Stimulated activated naive CD4-positive, alpha-beta T cell treated with Interleukin-2 at 50 U/mL for 16 hours (primary cell): ENCODE results near the gene M1AP.

Experiments
- DNase-seq: peaks from one replicate; lab custom pipeline; 2025; lab: John Stamatoyannopoulos, UW

The M1AP gene, protein sequence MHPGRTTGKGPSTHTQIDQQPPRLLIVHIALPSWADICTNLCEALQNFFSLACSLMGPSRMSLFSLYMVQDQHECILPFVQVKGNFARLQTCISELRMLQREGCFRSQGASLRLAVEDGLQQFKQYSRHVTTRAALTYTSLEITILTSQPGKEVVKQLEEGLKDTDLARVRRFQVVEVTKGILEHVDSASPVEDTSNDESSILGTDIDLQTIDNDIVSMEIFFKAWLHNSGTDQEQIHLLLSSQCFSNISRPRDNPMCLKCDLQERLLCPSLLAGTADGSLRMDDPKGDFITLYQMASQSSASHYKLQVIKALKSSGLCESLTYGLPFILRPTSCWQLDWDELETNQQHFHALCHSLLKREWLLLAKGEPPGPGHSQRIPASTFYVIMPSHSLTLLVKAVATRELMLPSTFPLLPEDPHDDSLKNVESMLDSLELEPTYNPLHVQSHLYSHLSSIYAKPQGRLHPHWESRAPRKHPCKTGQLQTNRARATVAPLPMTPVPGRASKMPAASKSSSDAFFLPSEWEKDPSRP

DNA sequence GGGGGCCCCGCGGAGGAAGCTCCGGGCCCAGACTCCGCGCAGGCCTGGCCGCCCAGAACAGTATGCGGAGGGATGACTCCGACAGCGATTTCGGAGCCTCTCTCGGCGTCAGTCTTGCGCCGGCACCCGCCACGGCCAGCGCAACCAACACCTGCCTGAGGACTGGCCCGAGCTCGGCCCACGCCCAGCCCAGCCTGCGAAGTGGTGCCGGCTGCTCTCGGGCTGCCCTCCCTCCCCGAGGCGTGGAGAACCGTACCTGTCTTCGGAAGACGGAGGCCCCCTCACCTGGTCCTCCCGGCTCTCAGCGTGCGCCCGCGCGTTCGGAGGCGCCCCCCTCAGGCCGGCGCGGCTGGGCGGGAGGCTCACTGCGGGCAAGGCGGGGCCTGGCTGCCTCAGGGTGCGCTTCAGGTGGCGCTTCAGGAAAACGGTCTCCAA, at the start of gene M1AP:
Gene M1AP (minus strand): TSS at position 322 of the 435 bp plus-strand sequence. CDS start 8,055 bp downstream, outside the sequence.
- no peak for DNase-seq

DNA sequence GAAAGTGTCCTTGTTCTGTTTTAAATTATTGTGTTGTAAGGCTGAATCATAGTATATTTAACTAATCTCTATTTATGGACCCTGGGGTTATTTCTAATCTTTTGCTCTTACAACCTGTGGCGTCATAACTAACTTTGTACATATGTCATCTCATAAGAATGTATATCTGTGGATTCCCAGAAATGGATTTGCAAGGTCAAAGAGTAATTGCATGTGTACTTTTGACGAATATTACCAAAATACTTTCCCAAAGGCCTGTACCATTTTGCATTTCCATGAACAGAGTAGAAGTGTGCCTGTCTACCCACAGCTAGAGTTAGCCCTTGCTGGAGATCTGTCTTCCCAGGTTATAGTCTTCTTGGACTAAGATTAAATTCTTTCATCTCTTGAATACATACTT, 48.7 kb upstream of the M1AP start:
- DNase-seq = no peak

DNA sequence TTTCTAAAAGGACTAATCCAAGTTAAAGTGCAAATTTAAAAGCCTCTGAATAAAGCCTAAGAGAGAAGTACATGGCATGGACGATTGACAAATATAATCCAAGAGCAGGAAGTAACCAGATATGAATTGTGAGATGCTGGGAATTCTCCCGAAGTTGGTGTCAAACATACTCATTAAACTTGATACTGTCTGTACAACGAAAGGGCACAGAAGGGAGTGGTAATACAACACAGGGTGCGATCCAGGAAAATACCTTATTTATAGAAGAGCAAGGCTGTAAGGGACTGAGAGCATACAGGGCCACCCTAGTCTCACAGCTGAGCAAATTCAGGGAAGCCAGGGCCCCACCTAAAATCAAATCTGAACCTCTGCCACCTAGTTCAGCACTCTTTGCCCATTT, 47.5 kb upstream of the M1AP start:
- DNase-seq = no peak

DNA sequence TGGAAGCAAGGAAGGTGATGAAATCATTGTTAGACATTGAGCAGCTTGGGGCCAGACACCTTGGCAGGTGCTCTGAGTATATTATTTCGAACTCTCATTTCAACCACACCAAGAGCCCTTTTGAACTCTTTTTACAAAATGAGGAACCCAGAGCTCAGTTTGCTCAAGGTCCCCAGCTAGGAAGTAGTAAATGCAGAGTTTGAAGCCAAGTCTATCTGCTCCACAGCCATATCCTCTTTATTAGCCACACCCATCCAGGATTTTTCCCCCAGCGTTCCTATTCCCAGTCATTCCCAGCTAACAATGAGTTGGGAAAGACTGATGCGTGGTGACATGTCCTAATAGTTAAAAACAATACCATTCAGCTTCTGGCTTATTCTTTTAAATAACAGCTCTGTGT, 46.2 kb upstream of the M1AP start:
- DNase-seq = no peak

DNA sequence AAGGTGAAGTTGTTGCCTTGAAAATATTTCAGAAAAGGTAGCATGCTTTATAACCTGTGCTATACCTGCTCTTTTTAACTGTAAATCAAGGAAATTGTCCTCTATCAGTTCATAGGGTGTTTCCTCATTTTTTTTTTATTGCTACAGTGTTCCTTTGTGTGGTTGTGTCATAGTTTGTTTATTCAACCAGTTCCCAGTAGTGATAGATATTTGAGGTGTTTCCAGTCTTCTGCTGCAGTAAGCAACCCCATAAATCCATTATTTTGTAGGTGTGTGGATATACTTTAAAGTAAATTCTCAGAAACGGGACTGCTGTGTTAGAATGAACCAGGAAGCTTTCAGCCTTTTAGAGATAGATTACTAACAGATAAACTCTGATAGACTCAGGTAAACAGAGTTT, 45.5 kb upstream of the M1AP start:
- DNase-seq = no peak

DNA sequence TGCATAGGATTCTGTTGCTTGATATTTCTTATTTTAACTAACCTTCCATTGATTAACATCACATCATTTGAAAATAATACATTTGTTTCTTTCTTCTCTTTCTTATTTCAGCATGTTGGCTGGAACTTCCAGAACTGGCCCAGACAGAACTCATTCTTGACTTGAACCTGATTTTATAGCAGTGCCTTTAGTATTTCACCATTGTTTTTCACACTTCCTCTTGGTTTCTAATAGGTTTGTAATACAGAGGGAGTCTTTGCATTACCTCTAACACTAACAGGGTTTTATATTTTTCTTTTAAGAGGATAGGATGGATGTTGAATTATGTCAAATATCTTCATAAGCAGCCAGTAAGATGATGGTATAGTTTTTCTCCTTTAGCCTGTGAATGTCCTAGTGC, 45.1 kb upstream of the M1AP start:
- no peak for DNase-seq

DNA sequence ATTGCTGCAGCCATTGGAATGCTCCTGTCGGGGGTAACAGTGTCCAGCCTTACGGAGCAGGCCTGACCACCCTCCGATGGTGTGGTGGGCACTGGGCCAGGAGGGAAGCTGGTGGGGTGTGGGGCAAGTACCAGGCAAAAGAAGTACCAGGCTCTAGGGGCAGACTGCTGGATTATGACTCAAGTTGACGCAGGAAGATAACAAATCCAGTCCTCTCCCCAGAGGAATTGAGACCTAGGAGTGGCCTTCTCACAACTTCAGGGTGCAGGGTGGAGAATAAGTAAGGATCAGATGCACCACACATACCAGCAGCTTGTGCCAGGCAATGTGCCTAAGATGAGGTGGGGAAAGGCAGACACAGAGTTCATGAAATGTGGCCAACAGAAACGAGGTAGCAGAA, 43.8 kb upstream of the M1AP start:
- DNase-seq = no peak

DNA sequence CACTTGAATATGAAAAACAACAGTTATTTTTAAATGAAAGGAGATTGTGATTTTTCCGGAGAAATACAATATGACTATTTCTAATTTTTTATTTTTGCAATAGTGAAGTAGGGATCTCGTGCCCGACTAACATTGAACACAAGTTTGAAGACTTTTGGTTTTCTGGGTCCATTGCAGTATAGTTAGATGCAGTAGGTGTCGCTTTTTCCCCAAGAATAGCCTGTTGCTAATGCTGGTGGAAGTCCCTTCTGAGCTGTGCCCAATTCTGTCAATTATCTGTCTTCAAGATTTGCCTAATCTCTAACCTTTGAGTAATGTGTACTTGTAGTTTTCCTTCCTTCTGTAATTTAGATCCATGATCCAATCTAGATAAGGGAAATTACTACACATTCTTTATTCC, 42.4 kb upstream of the M1AP start:
- no peak for DNase-seq

DNA sequence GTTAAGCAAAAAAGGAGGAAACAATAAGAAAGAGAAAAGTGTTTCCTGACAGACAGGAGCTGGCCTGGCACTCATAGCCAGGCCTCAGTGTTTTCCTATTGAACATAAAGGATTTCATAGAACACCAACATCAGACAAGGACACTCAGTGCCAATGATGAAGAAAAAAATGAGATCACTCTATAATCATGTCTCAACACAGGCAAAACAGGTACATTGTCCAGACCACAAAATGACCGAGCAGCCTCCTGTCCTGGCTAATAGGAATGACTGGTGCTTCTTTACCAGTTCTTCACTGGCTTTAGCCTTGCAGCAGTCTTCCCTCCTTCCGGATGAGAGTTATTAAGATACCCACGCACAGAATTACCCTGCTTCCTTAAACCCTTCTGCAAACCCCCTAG, 41.5 kb upstream of the M1AP start:
- no peak for DNase-seq

DNA sequence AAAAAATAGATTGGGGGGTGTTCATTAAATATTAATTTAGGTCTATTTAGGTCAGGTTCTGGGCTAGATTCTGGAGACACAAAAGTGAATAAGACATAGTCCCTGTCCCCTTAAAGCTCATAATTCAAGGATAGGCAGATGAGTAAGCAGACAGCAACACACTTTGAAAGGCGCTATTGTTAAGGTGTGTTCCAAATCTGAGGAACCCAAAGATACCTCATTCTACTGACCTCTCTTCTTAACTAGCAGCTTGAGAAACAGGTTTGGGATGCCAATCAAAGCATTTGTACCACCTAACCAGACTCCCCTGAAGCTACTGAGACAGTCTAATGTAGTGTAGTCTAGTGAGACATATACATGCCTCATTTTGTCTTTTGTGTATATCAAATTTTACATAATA, 40.8 kb upstream of the M1AP start:
- no peak for DNase-seq

DNA sequence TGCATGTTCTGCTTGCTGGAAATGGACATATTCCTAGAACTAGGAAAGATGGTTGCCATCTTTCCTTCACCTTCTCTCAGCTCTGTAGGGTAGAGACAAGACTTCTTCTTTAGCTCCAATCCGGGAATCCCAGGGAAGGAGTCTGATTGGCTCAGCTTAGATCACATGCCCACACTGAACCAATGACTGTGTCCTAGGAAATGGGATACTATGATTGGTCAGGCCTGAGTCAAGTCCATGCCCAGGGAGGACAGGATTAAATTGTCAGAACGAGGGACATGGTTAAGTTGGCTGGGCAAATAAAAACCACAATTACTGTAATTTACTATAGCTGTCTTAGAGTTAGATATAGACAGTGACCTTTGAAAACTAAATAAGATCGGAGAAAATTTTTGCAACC, 37.3 kb upstream of the M1AP start:
- DNase-seq = no peak

DNA sequence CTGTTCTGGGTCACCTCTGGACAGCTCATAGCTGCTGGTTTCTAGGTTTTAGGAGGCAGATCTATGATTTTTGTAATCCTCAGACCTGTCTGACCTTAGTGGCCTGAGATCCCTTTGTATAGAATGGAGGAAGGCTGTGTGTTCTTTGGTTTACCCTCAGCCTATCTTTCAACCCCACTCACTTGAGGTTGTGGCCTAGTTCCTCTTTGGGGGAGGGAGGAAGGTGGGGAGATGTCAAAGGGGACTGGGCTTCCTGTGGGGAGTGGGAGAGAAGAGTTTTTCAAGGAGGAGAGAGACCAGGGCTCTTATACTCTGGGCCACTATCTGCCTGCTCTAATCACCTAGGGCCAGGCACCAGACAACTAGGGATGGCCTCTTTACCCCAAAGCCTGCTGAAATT, 34.4 kb upstream of the M1AP start:
- no peak for DNase-seq

DNA sequence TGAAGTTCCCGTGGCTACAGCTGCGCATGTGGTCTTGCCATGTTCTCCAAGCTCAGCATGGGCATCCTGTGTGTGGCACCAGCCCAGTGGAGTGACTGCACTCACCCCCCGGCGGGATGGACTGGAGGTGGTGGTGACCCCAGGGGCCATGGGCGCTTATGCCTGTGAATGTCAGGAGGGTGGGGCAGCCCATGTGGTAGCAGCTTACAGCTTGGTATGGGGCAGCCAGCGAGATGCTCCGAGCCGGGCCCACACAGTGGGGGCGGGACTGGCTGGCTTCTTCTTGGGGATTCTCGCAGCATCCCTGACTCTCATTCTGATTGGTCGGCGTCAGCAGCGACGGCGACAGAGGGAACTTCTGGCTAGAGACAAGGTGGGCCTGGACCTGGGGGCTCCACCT, 31.5 kb upstream of the M1AP start:
- no peak for DNase-seq

DNA sequence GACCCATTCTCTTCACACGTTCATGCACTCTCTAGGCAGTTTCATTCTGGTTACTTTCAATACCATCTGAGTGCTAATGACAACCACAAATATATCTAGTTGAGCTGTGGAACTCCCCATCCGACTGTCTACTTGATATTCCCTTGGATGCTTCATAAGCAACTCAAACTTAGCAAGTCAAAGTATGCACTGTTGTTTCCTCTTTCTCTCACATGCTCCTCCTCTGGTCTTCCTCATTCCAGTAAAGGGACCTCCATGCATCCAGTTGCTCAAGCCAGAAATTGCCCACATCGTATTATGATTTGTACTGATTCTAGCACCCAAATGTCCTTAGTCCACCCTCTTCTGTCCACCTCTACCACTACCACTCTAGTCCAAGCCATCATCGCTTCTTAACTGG, 28.2 kb upstream of the M1AP start:
- DNase-seq = no peak

DNA sequence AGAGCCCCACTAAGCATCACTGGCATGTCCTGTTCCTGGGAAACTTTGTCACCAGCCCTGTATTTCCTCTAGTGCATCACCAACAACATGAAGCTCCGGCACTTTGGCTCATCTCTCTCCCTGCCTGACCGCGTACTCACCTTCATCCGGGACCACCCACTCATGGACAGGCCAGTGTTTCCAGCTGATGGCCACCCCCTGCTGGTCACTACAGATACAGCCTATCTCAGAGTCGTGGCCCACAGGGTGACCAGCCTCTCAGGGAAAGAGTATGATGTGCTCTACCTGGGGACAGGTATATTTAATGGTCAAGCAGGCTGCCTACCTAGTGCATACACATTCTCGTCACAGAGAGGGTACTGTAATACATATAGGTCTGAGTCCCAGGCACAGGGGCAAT, 27.0 kb upstream of the M1AP start:
- DNase-seq = no peak

DNA sequence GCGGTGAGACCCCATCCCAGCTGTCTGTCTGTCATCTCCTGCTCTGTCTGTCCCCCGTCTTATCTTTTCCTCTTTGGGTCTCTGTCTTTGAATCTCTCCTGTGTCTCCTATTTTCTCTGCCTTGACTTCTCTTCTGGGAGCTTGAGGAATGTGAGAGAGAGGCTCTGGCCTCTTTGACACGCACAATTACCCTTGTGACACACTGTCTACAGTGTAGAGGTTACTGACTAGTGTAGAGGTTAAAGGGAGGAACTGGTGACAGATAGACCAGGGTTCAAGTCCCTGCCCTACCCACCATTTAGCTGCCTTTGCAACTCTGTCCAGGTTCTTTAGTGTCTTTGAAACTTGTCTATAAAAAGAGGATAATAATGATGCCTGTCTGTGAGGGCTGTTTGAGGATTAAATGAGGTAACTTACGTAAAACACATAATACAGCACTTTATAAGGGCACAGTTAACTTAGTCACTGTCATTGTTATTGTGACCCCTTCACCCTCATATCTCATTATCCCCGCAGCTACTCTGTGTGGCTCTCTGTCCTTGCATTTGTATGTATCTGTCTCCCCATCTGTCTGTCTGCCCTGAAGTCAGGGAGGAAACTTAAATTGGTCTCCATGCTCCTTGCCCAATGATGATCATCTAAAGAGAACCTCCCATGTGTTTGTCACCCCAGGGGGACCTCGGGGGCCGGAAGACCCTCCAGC, 25.8 kb upstream of the M1AP start:
- DNase-seq = no peak

DNA sequence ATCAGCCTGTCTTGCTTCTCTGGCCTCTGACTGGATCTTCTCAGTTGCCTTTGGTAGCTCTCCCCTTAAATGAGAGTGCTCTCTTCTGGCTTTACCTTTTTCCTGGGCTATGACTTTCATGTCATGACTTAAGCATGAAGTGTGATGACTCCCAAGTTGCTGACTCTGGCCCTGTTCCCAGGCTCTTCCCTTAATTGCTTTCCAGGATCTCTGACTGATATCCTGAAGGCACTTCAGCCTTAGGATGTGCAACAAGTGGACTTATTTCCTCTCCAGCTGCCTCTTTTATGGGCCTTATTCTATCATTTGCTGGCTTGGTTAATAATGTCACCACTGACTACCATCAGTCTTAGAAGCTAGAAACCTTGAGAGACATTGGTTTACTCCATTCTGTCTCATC, 23.3 kb upstream of the M1AP start:
- DNase-seq = no peak

DNA sequence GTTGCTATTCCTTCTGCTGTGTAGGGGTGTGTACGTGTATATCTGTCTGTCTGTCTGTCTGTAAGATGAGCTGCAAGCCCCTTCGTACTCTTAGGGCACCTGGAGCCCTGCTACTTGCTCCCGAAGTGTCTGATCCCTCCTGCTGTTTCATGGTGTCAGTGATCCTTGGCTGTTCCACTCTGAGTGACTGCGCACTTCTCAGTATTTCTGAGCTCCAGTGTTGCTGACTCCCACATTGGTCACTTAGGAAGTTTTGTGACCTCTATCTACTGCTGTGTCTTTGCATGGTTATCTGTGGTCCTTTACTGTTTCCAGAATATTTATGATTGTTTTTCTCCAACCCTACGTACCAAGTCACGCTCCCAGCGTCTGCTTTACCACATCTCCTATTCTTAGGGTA, 22.1 kb upstream of the M1AP start:
- no peak for DNase-seq

DNA sequence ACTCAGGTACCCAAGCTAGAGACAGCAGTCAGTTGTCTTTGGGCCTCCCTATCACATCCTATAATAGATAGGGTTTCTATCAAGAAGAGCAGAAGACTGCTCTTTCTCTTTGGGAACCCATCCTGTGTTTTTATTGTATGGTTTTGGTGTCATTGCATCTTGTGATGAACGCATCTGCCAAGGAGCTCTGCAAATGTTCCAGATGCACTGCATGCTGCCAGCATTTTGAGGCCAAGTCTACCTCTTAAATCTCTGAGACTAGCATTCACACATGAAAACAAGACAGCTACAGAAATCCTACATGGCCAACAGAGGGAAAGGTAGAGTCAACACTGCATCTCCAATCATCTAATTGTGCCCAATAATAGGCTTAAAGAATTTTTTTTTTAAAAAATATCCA, 20.0 kb upstream of the M1AP start:
- no peak for DNase-seq

DNA sequence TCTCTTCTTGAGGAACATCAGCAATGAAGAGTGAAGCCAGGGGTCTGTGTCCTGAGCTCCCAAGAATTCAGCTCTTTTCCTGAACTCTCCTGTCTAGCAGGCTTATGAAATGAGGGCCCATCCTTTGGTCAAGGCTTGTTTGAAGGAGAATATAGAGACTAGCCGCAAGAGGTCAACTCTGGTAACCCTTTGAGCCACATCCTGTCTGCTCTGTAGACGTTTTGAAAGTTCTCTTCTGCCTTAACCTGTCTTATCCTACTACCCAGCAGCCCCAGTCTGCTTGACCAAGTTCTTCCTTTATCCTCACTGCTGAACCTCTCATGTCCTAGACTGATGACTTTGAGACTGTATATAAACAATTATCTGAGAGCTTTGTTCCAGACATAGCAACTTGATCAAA, 11.3 kb upstream of the M1AP start:
- no peak for DNase-seq

DNA sequence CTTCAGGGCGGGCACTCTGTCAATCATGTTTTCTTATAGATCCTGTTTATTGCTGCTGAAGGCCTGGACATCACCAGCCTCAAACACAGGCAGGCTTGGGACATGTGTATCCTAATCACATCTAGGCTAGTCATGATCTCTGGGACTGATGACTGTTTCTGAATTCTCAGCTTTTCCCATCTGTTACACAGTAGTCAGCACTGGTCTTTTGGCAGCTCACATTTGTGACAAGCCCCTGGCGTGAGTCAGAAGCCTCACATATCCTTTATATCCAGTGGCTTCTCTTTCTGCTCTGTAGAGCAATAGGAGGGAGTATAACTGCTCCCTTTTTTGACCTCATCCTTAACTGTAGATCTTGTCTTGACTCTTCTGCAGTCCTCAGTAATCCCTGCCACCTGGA, 10.4 kb upstream of the M1AP start:
- DNase-seq = no peak

DNA sequence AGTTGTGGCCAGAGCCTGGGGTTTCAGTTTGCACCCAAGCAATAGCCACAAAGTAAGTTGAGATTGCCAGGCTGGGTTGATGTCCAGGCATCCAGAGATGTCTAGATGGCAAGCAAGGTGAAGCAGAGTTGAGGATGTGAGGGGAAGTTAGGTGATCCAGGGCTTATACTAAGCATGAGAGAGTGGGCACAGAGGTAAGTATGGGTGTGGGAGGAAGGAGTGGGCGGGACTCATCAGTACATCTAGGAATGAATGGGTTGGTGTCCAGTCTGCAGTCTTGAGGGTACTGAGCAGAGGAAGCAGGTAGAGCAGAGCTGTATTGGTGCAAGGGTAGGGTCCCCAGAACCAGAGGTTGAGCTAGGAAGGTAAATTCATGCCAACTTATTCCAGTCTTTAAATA, 7.4 kb upstream of the M1AP start:
- no peak for DNase-seq
